Mesothelial cell of epicardium (in vitro differentiated cells): ENCODE results near the gene OR6C4. TPM values are rescaled to one million over a fixed set of nuclear protein-coding genes. Genes with fewer than 3 reads are reported as not detected.
"Not testable (repeated sequence)": the region's sequence is repeated elsewhere in the genome, so short reads cannot be mapped to it uniquely, and the experiment has no call there.

Source experiments
- DNase-seq, 2 experiments: peaks; one replicate each; pipeline ENCODE4 v3.0.0; 2021; ENCODE audit warnings: low spot score in 2 of 2; ENCODE audit not compliant: unreplicated experiment in 2 of 2
- H3K27ac Mint-ChIP-seq: 2 replicates; pipeline ENCODE4 v1.8.0; 2021; ENCODE audit warnings: mixed read lengths
- H3K27me3 Mint-ChIP-seq: 2 replicates; pipeline ENCODE4 v1.8.0; 2021; ENCODE audit warnings: low read depth, mixed read lengths
- H3K36me3 Mint-ChIP-seq: 2 replicates; pipeline ENCODE4 v1.8.0; 2021; ENCODE audit warnings: mixed read lengths
- H3K4me1 Mint-ChIP-seq: 2 replicates; pipeline ENCODE4 v1.8.0; 2021; ENCODE audit warnings: mixed read lengths
- H3K4me3 Mint-ChIP-seq: 2 replicates; pipeline ENCODE4 v1.8.0; 2021; ENCODE audit warnings: mild to moderate bottlenecking, moderate library complexity, mixed read lengths
- H3K9me3 Mint-ChIP-seq: 2 replicates; pipeline ENCODE4 v1.8.0; 2021; ENCODE audit warnings: mixed read lengths
- total RNA-seq: library from RNA; stranded (reverse); gene quantifications from 3 replicates; pipeline ENCODE4 v1.2.1, GENCODE V29; 2021
- TF ChIP-seq, protein P1 (sequence below): fragments of 200-600 bp; sonication (generic); IDR thresholded peaks from one replicate; pipeline ENCODE4 v1.5.0; 2021; ENCODE audit warnings: antibody characterized with exemption; ENCODE audit not compliant: unreplicated experiment

The OR6C4 gene
- not detected in 3 replicates for total RNA-seq

- Mint-ChIP-seq H3K4me1 (no peaks in the 10 kb centered on the region), H3K4me3 (no peak within 1 kb of the TSS), H3K27me3 (no peaks in the 10 kb centered on the region), H3K9me3 (peaks cover 24% of the 10 kb centered on the region), H3K36me3 (no peaks in the 10 kb centered on the region), H3K27ac (no peak within 1 kb of the TSS)
- TF ChIP-seq, protein P1, sequence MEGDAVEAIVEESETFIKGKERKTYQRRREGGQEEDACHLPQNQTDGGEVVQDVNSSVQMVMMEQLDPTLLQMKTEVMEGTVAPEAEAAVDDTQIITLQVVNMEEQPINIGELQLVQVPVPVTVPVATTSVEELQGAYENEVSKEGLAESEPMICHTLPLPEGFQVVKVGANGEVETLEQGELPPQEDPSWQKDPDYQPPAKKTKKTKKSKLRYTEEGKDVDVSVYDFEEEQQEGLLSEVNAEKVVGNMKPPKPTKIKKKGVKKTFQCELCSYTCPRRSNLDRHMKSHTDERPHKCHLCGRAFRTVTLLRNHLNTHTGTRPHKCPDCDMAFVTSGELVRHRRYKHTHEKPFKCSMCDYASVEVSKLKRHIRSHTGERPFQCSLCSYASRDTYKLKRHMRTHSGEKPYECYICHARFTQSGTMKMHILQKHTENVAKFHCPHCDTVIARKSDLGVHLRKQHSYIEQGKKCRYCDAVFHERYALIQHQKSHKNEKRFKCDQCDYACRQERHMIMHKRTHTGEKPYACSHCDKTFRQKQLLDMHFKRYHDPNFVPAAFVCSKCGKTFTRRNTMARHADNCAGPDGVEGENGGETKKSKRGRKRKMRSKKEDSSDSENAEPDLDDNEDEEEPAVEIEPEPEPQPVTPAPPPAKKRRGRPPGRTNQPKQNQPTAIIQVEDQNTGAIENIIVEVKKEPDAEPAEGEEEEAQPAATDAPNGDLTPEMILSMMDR: no peak
- DNase-seq: no peak
These were observed at the start of gene OR6C4 for GRCh38 chr12:55549302-55549701. OR6C4 (plus strand) TSS chr12:55549602; CDS start chr12:55551227, 1,625 bp downstream.

GRCh38 chr12:55499810-55500252, 49.6 kb upstream of the OR6C4 start:
- TF ChIP-seq, protein P1: no peak
- peak overlapping the region; percentile 36 for H3K27ac Mint-ChIP-seq
- DNase-seq: no peak

GRCh38 chr12:55501601-55502000, 47.8 kb upstream of the OR6C4 start:
- H3K9me3 Mint-ChIP-seq: no peaks in the 10 kb centered on the region
- H3K4me3 Mint-ChIP-seq: no peak overlapping the region
- DNase-seq: no peak
- no peaks in the 10 kb centered on the region for H3K27me3 Mint-ChIP-seq
- no peak overlapping the region for H3K27ac Mint-ChIP-seq
- TF ChIP-seq, protein P1: no peak
- H3K36me3 Mint-ChIP-seq: no peaks in the 10 kb centered on the region
- peaks cover 10% of the 10 kb centered on the region for H3K4me1 Mint-ChIP-seq

More at GRCh38 chr12:55499810-55500252, 49.6 kb upstream of the OR6C4 start:
- peaks cover 10% of the 10 kb centered on the region for H3K4me1 Mint-ChIP-seq
- no peaks in the 10 kb centered on the region for H3K36me3 Mint-ChIP-seq
- no peaks in the 10 kb centered on the region for H3K9me3 Mint-ChIP-seq
- H3K4me3 Mint-ChIP-seq: no peak overlapping the region
- H3K27me3 Mint-ChIP-seq: peaks cover 4% of the 10 kb centered on the region

DNA sequence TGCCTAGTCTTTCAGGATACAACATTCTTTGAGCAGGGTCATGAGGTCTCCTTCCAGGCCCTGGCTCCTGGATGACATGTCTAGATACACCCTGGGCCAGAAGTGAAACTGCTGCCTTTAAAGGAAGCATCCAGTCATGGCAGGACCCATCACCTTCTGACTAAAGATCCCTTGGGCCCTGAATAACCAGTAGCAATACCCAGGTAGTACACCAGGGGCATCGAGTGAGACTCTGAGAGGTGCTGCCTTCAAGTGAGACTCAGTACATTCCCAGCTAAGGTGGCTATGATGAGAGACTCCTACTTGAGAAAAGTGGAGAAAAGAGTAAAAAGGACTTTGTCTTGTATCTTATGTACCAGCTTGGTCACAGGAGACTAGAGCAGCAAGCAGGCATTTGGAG, 33.7 kb upstream of the OR6C4 start:
- H3K4me1 Mint-ChIP-seq: no peaks in the 10 kb centered on the region
- TF ChIP-seq, protein P1: no peak
- H3K36me3 Mint-ChIP-seq: no peaks in the 10 kb centered on the region
- no peak overlapping the region for H3K27ac Mint-ChIP-seq
- H3K9me3 Mint-ChIP-seq: peaks cover 21% of the 10 kb centered on the region
- H3K27me3 Mint-ChIP-seq: peaks cover 2% of the 10 kb centered on the region
- DNase-seq: no peak
- no peak overlapping the region for H3K4me3 Mint-ChIP-seq

DNA sequence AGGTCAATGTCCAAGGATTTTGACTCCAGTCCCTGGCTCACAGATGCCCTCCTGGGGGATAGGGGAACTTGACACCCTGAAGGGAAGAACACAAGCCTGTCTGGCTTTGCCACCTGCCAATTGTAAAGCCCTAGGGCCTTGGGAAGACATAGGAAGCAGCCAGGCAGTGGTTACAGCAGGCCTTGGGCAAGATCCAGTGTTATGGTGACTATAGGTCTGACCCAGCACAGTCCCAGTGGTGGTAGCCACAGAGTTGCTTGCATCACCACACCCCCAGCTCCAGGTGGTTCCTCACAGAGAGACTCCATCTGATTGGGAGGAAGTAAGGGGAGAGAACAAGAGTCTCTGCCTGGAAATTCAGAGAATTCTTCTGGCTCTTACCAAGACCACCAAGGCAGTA, 33.0 kb upstream of the OR6C4 start:
- H3K27ac Mint-ChIP-seq: no peak overlapping the region
- no peaks in the 10 kb centered on the region for H3K36me3 Mint-ChIP-seq
- H3K4me1 Mint-ChIP-seq: no peaks in the 10 kb centered on the region
- H3K27me3 Mint-ChIP-seq: peaks cover 2% of the 10 kb centered on the region
- no peak overlapping the region for H3K4me3 Mint-ChIP-seq
- TF ChIP-seq, protein P1: no peak
- no peak for DNase-seq
- H3K9me3 Mint-ChIP-seq: peaks cover 21% of the 10 kb centered on the region

DNA sequence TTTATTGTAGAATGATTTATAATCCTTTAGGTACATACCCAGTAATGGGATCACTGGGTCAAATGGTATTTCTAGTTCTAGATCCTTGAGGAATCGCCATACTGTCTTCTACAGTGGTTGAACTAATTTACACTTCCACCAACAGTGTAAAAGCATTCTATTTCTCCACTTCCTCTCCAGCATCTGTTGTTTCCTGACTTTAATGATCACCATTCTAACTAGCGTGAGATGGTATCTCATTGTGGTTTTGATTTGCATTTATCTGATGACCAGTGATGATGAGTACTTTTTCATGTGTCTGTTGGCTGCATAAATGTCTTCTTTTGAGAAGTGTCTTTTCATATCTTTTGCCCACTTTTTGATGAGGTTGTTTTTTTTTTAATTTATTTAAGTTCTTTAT, 1.2 kb upstream of the OR6C4 start:
- DNase-seq, H3K36me3 Mint-ChIP-seq, H3K27me3 Mint-ChIP-seq, H3K4me3 Mint-ChIP-seq, H3K4me1 Mint-ChIP-seq, H3K27ac Mint-ChIP-seq: not testable (repeated sequence)
- H3K9me3 Mint-ChIP-seq: peaks cover 28% of the 10 kb centered on the region
